ENCODE measurements around the gene ZNF107.

ZNF107 gene

GRCh38 chr7:64665980-64666662 is at the start of gene ZNF107:
Gene ZNF107, plus strand, starts transcription at chr7:64666133. Its CDS starts 150 bp downstream, at chr7:64666283.
- H3K9me3 ChIP-seq (ENCODE audit: control insufficient read depth in 1 of 2, low read length in 2 of 2): no peaks in the 10 kb centered on the region
- H3K4me1 ChIP-seq (ENCODE audit: control insufficient read depth in 1 of 2, insufficient read depth in 2 of 2, low read length in 2 of 2): peaks cover 8 to 9% of the 10 kb centered on the region in 2 donors
- no peaks in the 10 kb centered on the region for H3K27me3 ChIP-seq (ENCODE audit: control insufficient read depth in 1 of 2, insufficient read depth in 2 of 2, low read length in 2 of 2)
- H3K36me3 ChIP-seq (ENCODE audit: control insufficient read depth in 1 of 2, insufficient read depth in 2 of 2, low read length in 2 of 2): peaks cover 0 to 6% of the 10 kb centered on the region in 2 donors
- H3K4me3 ChIP-seq (ENCODE audit: low read depth in 1 of 2, low read length in 2 of 2): peak within 1 kb of the TSS; percentile 71 to 94
- H3K9ac ChIP-seq (ENCODE audit: low read depth in 1 of 2, low read length in 2 of 2): peak within 1 kb of the TSS; percentile 56 to 68
- H3K27ac ChIP-seq (ENCODE audit: low read depth, low read length): no peak within 1 kb of the TSS

- peaks cover 7 to 21% of the 10 kb centered on the region in 2 donors for H3K9me3 ChIP-seq (ENCODE audit: control insufficient read depth in 1 of 2, low read length in 2 of 2)
- H3K9ac ChIP-seq (ENCODE audit: low read depth in 1 of 2, low read length in 2 of 2): no peak overlapping the region
- no peaks in the 10 kb centered on the region for H3K4me1 ChIP-seq (ENCODE audit: control insufficient read depth in 1 of 2, insufficient read depth in 2 of 2, low read length in 2 of 2)
- H3K36me3 ChIP-seq (ENCODE audit: control insufficient read depth in 1 of 2, insufficient read depth in 2 of 2, low read length in 2 of 2): no peaks in the 10 kb centered on the region
- H3K27me3 ChIP-seq (ENCODE audit: control insufficient read depth in 1 of 2, insufficient read depth in 2 of 2, low read length in 2 of 2): no peaks in the 10 kb centered on the region
- H3K27ac ChIP-seq (ENCODE audit: low read depth, low read length): no peak overlapping the region
- no peak overlapping the region for H3K4me3 ChIP-seq (ENCODE audit: low read depth in 1 of 2, low read length in 2 of 2)
Measured at GRCh38 chr7:64618785-64619456, 47.0 kb upstream of the ZNF107 start.

DNA sequence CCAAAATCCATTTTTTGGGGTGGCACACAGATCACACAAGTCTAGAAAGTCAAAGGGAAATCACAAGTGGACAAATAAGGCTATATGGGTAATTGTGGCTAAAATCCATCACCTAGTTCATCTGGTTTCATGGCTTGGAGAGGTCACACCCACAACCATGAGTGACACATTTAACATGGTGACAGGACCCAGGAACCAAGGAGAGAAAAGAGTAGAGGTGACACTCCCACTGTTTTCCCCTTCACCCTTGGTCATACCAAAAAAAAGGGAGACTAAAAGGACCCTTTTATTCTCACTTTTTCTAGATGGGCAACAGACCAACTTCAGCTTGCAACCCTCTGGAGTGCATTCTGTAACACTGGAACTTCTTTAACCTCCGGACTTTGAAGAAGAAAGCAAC is 46.2 kb upstream of the ZNF107 start:
- Histone ChIP-seq H3K9ac (ENCODE audit: low read depth in 1 of 2, low read length in 2 of 2) (no peak overlapping the region), H3K4me3 (ENCODE audit: low read depth in 1 of 2, low read length in 2 of 2) (no peak overlapping the region), H3K27me3 (ENCODE audit: control insufficient read depth in 1 of 2, insufficient read depth in 2 of 2, low read length in 2 of 2) (no peaks in the 10 kb centered on the region), H3K27ac (ENCODE audit: low read depth, low read length) (no peak overlapping the region), H3K9me3 (ENCODE audit: control insufficient read depth in 1 of 2, low read length in 2 of 2) (peaks cover 7 to 21% of the 10 kb centered on the region in 2 donors), H3K4me1 (ENCODE audit: control insufficient read depth in 1 of 2, insufficient read depth in 2 of 2, low read length in 2 of 2) (no peaks in the 10 kb centered on the region), H3K36me3 (ENCODE audit: control insufficient read depth in 1 of 2, insufficient read depth in 2 of 2, low read length in 2 of 2) (no peaks in the 10 kb centered on the region)

DNA sequence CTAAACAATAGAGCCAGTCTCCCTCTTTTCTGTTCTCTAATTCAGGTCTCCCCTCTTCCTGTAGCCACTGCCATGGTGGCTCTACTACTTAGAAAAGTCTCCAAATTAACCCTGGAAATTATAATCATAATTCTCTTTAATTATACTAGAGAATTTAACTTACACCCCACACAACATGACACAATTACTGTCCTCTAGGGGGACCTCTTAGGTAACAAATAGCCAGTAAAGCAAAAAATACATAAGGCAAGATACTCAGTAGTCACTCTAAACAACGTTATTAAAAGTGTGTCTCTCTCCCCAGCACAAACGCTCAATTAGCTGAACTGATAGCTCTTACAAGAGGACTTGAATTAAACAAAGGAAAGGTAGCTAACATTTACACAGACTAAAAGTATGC is 44.3 kb upstream of the ZNF107 start:
- Histone ChIP-seq H3K9ac (ENCODE audit: low read depth in 1 of 2, low read length in 2 of 2) (no peak overlapping the region), H3K4me1 (ENCODE audit: control insufficient read depth in 1 of 2, insufficient read depth in 2 of 2, low read length in 2 of 2) (no peaks in the 10 kb centered on the region), H3K27me3 (ENCODE audit: control insufficient read depth in 1 of 2, insufficient read depth in 2 of 2, low read length in 2 of 2) (no peaks in the 10 kb centered on the region), H3K4me3 (ENCODE audit: low read depth in 1 of 2, low read length in 2 of 2) (no peak overlapping the region), H3K27ac (ENCODE audit: low read depth, low read length) (no peak overlapping the region), H3K9me3 (ENCODE audit: control insufficient read depth in 1 of 2, low read length in 2 of 2) (peaks cover 7 to 21% of the 10 kb centered on the region in 2 donors), H3K36me3 (ENCODE audit: control insufficient read depth in 1 of 2, insufficient read depth in 2 of 2, low read length in 2 of 2) (no peaks in the 10 kb centered on the region)

DNA sequence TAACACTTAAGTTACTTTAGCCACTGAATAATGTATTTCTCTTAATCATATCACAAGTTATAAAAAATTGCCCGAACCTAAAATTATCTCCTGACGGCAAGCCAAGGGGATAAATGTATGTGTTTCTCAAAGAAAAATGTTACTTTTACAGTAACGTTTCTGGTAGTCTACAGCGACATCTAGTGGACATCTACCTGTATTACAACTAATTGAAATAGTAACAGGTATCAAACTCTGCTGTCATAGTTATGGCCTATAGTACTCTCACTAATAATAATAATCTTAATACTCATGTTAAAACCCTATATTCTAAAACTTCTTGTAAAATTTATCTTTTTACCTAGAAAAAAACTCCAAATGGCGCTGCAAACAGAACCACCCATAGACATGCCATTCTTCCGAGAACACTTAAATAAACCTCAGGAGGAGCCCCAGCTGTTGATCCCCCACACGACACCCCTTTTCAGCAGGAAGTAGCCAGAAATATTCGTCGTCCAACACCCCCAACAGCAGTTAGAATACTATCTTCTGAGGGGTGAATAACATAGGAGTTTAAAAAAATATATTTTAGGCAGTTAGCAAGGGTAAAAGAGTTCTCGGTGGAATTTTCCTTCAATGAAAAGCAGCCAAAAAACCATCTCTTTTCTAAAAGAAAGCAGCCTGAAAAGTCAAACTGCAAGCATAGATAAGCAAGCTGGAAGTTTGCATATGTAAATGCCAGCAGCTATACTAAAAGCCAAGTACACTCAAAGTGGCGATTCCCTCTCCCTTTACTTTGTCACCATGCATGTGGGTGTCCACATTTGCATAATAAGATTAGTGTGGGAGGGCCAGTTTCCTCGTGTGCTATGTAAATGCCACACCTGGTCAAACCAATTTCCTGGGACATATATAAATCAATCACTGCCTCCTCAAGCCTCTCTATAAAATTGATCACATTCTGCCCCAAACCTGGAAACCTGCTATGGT is 40.5 kb upstream of the ZNF107 start:
- Histone ChIP-seq H3K4me1 (ENCODE audit: control insufficient read depth in 1 of 2, insufficient read depth in 2 of 2, low read length in 2 of 2) (no peaks in the 10 kb centered on the region), H3K36me3 (ENCODE audit: control insufficient read depth in 1 of 2, insufficient read depth in 2 of 2, low read length in 2 of 2) (no peaks in the 10 kb centered on the region), H3K27ac (ENCODE audit: low read depth, low read length) (no peak overlapping the region), H3K9ac (ENCODE audit: low read depth in 1 of 2, low read length in 2 of 2) (no peak overlapping the region), H3K27me3 (ENCODE audit: control insufficient read depth in 1 of 2, insufficient read depth in 2 of 2, low read length in 2 of 2) (no peaks in the 10 kb centered on the region), H3K9me3 (ENCODE audit: control insufficient read depth in 1 of 2, low read length in 2 of 2) (peaks cover 2% of the 10 kb centered on the region in 2 donors), H3K4me3 (ENCODE audit: low read depth in 1 of 2, low read length in 2 of 2) (no peak overlapping the region)

GRCh38 chr7:64626083-64626469 is 39.9 kb upstream of the ZNF107 start:
- Histone ChIP-seq H3K27me3 (ENCODE audit: control insufficient read depth in 1 of 2, insufficient read depth in 2 of 2, low read length in 2 of 2) (no peaks in the 10 kb centered on the region), H3K9ac (ENCODE audit: low read depth in 1 of 2, low read length in 2 of 2) (no peak overlapping the region), H3K36me3 (ENCODE audit: control insufficient read depth in 1 of 2, insufficient read depth in 2 of 2, low read length in 2 of 2) (no peaks in the 10 kb centered on the region), H3K27ac (ENCODE audit: low read depth, low read length) (no peak overlapping the region), H3K9me3 (ENCODE audit: control insufficient read depth in 1 of 2, low read length in 2 of 2) (no peaks in the 10 kb centered on the region), H3K4me3 (ENCODE audit: low read depth in 1 of 2, low read length in 2 of 2) (no peak overlapping the region), H3K4me1 (ENCODE audit: control insufficient read depth in 1 of 2, insufficient read depth in 2 of 2, low read length in 2 of 2) (no peaks in the 10 kb centered on the region)

DNA sequence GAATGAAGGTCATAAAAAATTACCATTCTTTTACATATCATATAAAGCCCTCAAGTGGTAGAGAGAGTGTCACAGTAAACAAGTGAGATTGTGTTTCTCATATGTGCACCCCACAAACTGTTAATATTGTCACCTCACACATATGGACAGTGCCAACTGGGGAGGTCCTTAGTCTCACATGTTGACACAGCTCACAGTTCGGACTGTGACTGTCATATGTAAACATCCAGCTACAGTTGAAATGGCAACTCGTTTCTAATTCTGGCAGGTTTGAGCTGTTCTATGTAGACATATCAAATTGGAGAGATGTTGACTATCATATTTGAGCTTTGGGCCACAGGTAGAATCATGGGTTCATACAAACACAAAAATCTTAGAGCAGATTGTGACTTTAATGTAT is 39.4 kb upstream of the ZNF107 start:
- Histone ChIP-seq H3K9ac (ENCODE audit: low read depth in 1 of 2, low read length in 2 of 2) (no peak overlapping the region), H3K36me3 (ENCODE audit: control insufficient read depth in 1 of 2, insufficient read depth in 2 of 2, low read length in 2 of 2) (no peaks in the 10 kb centered on the region), H3K4me1 (ENCODE audit: control insufficient read depth in 1 of 2, insufficient read depth in 2 of 2, low read length in 2 of 2) (no peaks in the 10 kb centered on the region), H3K9me3 (ENCODE audit: control insufficient read depth in 1 of 2, low read length in 2 of 2) (no peaks in the 10 kb centered on the region), H3K27me3 (ENCODE audit: control insufficient read depth in 1 of 2, insufficient read depth in 2 of 2, low read length in 2 of 2) (no peaks in the 10 kb centered on the region), H3K27ac (ENCODE audit: low read depth, low read length) (no peak overlapping the region), H3K4me3 (ENCODE audit: low read depth in 1 of 2, low read length in 2 of 2) (no peak overlapping the region)

DNA sequence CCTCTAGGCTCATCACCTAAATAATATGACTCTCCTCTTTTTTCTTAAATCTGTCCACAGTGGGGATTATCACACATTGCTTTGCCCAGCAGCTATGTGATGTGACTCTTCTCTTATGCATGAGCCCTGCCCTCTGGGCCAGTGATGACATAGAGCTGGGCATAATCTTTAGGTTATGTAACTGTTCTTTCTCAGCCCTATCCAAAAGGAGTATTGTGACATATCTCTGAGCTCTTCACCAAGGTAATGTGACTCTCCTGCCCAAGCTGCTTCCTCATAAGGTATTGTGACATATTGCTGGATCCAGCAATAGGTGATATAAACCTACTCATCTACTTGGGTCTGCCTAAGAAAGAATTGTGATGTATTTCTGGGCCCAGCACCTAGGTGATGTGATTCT is 37.7 kb upstream of the ZNF107 start:
- Histone ChIP-seq H3K36me3 (ENCODE audit: control insufficient read depth in 1 of 2, insufficient read depth in 2 of 2, low read length in 2 of 2) (no peaks in the 10 kb centered on the region), H3K9me3 (ENCODE audit: control insufficient read depth in 1 of 2, low read length in 2 of 2) (peaks cover 0 to 3% of the 10 kb centered on the region in 2 donors)

DNA sequence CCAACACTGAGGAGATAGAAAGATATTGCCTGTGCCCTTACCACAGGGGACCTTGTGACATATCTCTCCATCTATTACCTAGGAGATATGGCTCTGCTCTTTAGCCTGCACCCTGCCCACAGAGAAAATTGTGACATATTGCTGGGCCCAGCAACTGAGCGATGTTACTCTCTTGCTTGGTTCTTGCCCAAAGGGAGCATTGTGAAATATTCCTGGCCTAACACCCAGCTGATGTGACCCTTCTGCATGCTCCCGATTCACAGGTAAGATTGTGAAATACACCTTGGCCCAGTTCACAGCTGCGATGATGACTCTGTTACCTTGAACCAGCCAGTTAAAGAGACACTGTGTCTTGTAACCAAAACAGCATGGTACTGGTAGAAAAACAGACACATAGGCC is 37.2 kb upstream of the ZNF107 start:
- no peaks in the 10 kb centered on the region for H3K36me3 ChIP-seq (ENCODE audit: control insufficient read depth in 1 of 2, insufficient read depth in 2 of 2, low read length in 2 of 2)
- no peak overlapping the region for H3K4me3 ChIP-seq (ENCODE audit: low read depth in 1 of 2, low read length in 2 of 2)
- peaks cover 0 to 4% of the 10 kb centered on the region in 2 donors for H3K9me3 ChIP-seq (ENCODE audit: control insufficient read depth in 1 of 2, low read length in 2 of 2)
- no peaks in the 10 kb centered on the region for H3K27me3 ChIP-seq (ENCODE audit: control insufficient read depth in 1 of 2, insufficient read depth in 2 of 2, low read length in 2 of 2)
- no peaks in the 10 kb centered on the region for H3K4me1 ChIP-seq (ENCODE audit: control insufficient read depth in 1 of 2, insufficient read depth in 2 of 2, low read length in 2 of 2)
- no peak overlapping the region for H3K27ac ChIP-seq (ENCODE audit: low read depth, low read length)
- no peak overlapping the region for H3K9ac ChIP-seq (ENCODE audit: low read depth in 1 of 2, low read length in 2 of 2)

More for the DNA sequence above, 37.7 kb upstream of the ZNF107 start:
- no peaks in the 10 kb centered on the region for H3K27me3 ChIP-seq (ENCODE audit: control insufficient read depth in 1 of 2, insufficient read depth in 2 of 2, low read length in 2 of 2)
- H3K4me1 ChIP-seq (ENCODE audit: control insufficient read depth in 1 of 2, insufficient read depth in 2 of 2, low read length in 2 of 2): no peaks in the 10 kb centered on the region
- no peak overlapping the region for H3K4me3 ChIP-seq (ENCODE audit: low read depth in 1 of 2, low read length in 2 of 2)
- no peak overlapping the region for H3K9ac ChIP-seq (ENCODE audit: low read depth in 1 of 2, low read length in 2 of 2)
- no peak overlapping the region for H3K27ac ChIP-seq (ENCODE audit: low read depth, low read length)

GRCh38 chr7:64630496-64630895 is 35.4 kb upstream of the ZNF107 start:
- Histone ChIP-seq H3K9ac (ENCODE audit: low read depth in 1 of 2, low read length in 2 of 2) (no peak overlapping the region), H3K4me3 (ENCODE audit: low read depth in 1 of 2, low read length in 2 of 2) (no peak overlapping the region), H3K27ac (ENCODE audit: low read depth, low read length) (no peak overlapping the region), H3K4me1 (ENCODE audit: control insufficient read depth in 1 of 2, insufficient read depth in 2 of 2, low read length in 2 of 2) (no peaks in the 10 kb centered on the region), H3K27me3 (ENCODE audit: control insufficient read depth in 1 of 2, insufficient read depth in 2 of 2, low read length in 2 of 2) (no peaks in the 10 kb centered on the region), H3K9me3 (ENCODE audit: control insufficient read depth in 1 of 2, low read length in 2 of 2) (peaks cover 0 to 6% of the 10 kb centered on the region in 2 donors), H3K36me3 (ENCODE audit: control insufficient read depth in 1 of 2, insufficient read depth in 2 of 2, low read length in 2 of 2) (no peaks in the 10 kb centered on the region)

All from duodenal mucosa (tissue), 2 donors.